HepG2 (cell line): ENCODE measurements around the gene ANLN. TPM values are rescaled to one million over a fixed set of nuclear protein-coding genes. Genes with fewer than 3 reads are reported as not detected.

Source experiments
- ASH2L ChIP-seq: fragments of 300-600, 200-600 bp; sonication (generic); IDR thresholded peaks from 2 replicates; pipeline ENCODE4 v1.7.0; 2017; ENCODE audit warnings: low read depth, mild to moderate bottlenecking, moderate library complexity, mixed read lengths, low read length; ENCODE audit not compliant: insufficient read length
- CCAR2 ChIP-seq: fragments of 200-400 bp; formaldehyde crosslinking; optimal IDR thresholded peaks from 2 replicates; pipeline ENCODE3; 2018; ENCODE audit warnings: low read depth, mild to moderate bottlenecking, low read length, moderate library complexity
- CENPX ChIP-seq: sonication (generic); formaldehyde crosslinking; IDR thresholded peaks from 2 replicates; pipeline ENCODE4 v1.9.0; 2021; ENCODE audit warnings: mild to moderate bottlenecking, missing genetic modification reagents, moderate library complexity
- KLF9 ChIP-seq: IDR thresholded peaks from 2 replicates; pipeline ENCODE4 v1.6.1; 2016; ENCODE audit warnings: low read depth
- MAFK ChIP-seq, 2 experiments: IDR thresholded peaks in 1 of 2; conservative IDR thresholded peaks in 1 of 2; 2 replicates each; pipeline ENCODE4 v1.6.1; 2011; ENCODE audit warnings: improper control_type of control experiment in 2 of 2, low read length in 2 of 2
- MIER3 ChIP-seq: IDR thresholded peaks from 2 replicates; pipeline ENCODE4 v1.6.1; 2016; ENCODE audit warnings: missing compliant biosample characterization, borderline replicate concordance
- NR2F1 ChIP-seq, 2 experiments: fragments of 450-650 bp in 1 of 2; formaldehyde crosslinking in 1 of 2; IDR thresholded peaks; 2 replicates each; pipeline versions ENCODE4 v1.5.0 to v1.6.1; 2016 to 2020; ENCODE audit warnings: mild to moderate bottlenecking in 1 of 2, missing compliant biosample characterization in 1 of 2, missing genetic modification reagents in 1 of 2, moderate library complexity in 1 of 2
- RAD51 ChIP-seq: fragments of 450-650 bp; IDR thresholded peaks from 2 replicates; pipeline ENCODE4 v1.6.1; 2016; ENCODE audit warnings: borderline replicate concordance
- SOX6 ChIP-seq, 2 experiments: fragments of 450-650 bp in 1 of 2; sonication (generic) in 1 of 2; formaldehyde crosslinking in 1 of 2; IDR thresholded peaks; 2 replicates each; pipeline versions ENCODE4 v1.4.0 to v1.6.1; 2017 to 2020; ENCODE audit warnings: antibody characterized with exemption in 1 of 2, mild to moderate bottlenecking in 1 of 2, missing genetic modification reagents in 1 of 2
- STAT5B ChIP-seq: sonication (generic); formaldehyde crosslinking; IDR thresholded peaks from 2 replicates; pipeline ENCODE4 v1.4.0; 2020; ENCODE audit warnings: missing genetic modification reagents
- TBL1XR1 ChIP-seq: fragments of 150-350 bp; IDR thresholded peaks from 2 replicates; pipeline ENCODE4 v1.6.1; 2014; ENCODE audit warnings: borderline replicate concordance, low read length; ENCODE audit not compliant: partially characterized antibody
- ZBTB8A ChIP-seq: sonication (generic); formaldehyde crosslinking; IDR thresholded peaks from 2 replicates; pipeline ENCODE4 v1.4.0; 2020; ENCODE audit warnings: mild to moderate bottlenecking, low read depth, missing genetic modification reagents, borderline replicate concordance
- ZFP41 ChIP-seq: sonication (generic); formaldehyde crosslinking; IDR thresholded peaks from 2 replicates; pipeline ENCODE4 v1.4.0; 2020; ENCODE audit warnings: mild to moderate bottlenecking, missing genetic modification reagents, borderline replicate concordance
- ZMAT3 ChIP-seq: sonication (generic); formaldehyde crosslinking; conservative IDR thresholded peaks from 2 replicates; pipeline ENCODE4 v1.7.0; 2021; ENCODE audit warnings: missing genetic modification reagents
- ZNF232 ChIP-seq: sonication (generic); formaldehyde crosslinking; IDR thresholded peaks from 2 replicates; pipeline ENCODE4 v1.4.0; 2020; ENCODE audit warnings: missing genetic modification reagents, borderline replicate concordance
- ZNF3 ChIP-seq: IDR thresholded peaks from 2 replicates; pipeline ENCODE4 v1.7.0; 2017; ENCODE audit warnings: inconsistent platforms
- ZNF331 ChIP-seq: sonication (generic); formaldehyde crosslinking; IDR thresholded peaks from 2 replicates; pipeline ENCODE4 v1.4.0; 2020; ENCODE audit warnings: missing genetic modification reagents
- ZNF562 ChIP-seq: sonication (generic); formaldehyde crosslinking; IDR thresholded peaks from 2 replicates; pipeline ENCODE4 v1.8.0; 2022; ENCODE audit warnings: missing genetic modification reagents, borderline replicate concordance
- ZNF607 ChIP-seq: sonication (generic); formaldehyde crosslinking; IDR thresholded peaks from 2 replicates; pipeline ENCODE4 v1.5.1; 2020; ENCODE audit warnings: missing genetic modification reagents, mild to moderate bottlenecking, borderline replicate concordance
- polyA plus RNA-seq, 8 experiments: library from polyadenylated mRNA; depleted of rRNA in 3 of 8; stranded (reverse) in 7 of 8; unstranded in 1 of 8; fragments of >200 nt; fragmentation: Illumina TruSeq in 4 of 8; extraction: Trizol in 4 of 8; gene quantifications; 2 replicates each; pipeline versions ENCODE4 v1.2.1 to v1.2.3, GENCODE V29; 2011 to 2016; ENCODE audit warnings: low read depth in 4 of 8, missing spikeins in 1 of 8, mixed read lengths in 1 of 8; ENCODE audit not compliant: insufficient read depth in 1 of 8
- total RNA-seq, 5 experiments: library from RNA; depleted of rRNA; stranded (reverse); fragments of >200 nt; fragmentation: Illumina TruSeq; extraction: Trizol; gene quantifications; 2 replicates each; pipeline ENCODE4 v1.2.3, GENCODE V29; 2016; ENCODE audit warnings: low read depth in 1 of 5
- TF ChIP-seq, protein P1 (sequence below): sonication (generic); formaldehyde crosslinking; IDR thresholded peaks from 2 replicates; pipeline ENCODE4 v1.4.0; 2020; ENCODE audit warnings: mild to moderate bottlenecking, missing genetic modification reagents
- TF ChIP-seq, protein P2 (sequence below): sonication (generic); formaldehyde crosslinking; IDR thresholded peaks from 2 replicates; pipeline ENCODE4 v1.4.0; 2020; ENCODE audit warnings: missing genetic modification reagents
- TF ChIP-seq, protein P3 (sequence below): sonication (generic); formaldehyde crosslinking; IDR thresholded peaks from 2 replicates; pipeline ENCODE4 v1.5.0; 2020; ENCODE audit warnings: missing genetic modification reagents
- TF ChIP-seq, protein P4 (sequence below): sonication (generic); formaldehyde crosslinking; IDR thresholded peaks from 2 replicates; pipeline ENCODE4 v1.4.0; 2020; ENCODE audit warnings: missing genetic modification reagents

The ANLN gene
- total and polyA plus RNA-seq, 2 of the 13 experiments (the other 11 are each of a cell fraction or from before 2014, with no cell fraction given), result 20.0 to 72.0 TPM

DNA sequence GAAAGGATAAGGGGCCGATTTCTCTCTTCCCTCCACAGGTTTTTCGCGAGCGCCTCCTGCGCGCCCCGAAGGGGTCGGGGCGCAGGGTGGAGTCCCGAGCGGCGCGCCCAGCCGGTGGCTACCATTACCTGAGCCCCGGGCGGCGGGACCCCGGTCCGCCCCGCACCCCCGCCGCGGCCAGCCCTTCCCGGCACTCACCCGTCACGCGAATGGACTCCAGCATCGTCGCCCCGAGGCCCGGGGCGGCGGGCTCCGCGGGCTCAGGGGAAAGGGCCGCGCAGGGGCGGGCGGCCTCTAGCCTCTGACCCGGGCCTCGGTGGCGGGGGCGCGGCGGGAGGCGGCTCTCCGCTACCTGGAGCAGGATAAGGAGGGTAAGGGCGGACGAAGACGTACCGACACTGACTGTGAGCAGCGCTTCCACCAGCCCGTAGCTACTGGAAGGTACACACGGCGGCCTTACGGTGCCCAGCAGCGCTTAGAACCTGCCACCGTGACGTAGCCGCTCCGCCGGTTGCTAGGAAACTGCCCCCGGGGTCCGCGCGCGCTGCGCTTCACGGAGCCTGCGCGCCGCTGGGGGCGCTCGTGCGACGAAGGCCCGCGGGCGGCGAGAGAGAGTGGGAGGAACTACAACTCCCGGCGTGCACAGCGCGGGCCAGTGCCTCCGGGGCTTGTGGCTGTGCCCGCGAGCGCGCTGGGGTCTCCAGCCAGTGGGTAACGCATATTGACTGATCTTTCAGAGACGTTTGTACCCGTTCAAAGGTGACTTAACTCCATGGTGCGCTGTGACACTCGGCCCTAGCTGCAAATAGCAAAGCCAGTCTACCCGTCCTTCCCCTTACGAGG lies 22.7 kb upstream of the ANLN start (continued):
- TF ChIP-seq, protein P1, sequence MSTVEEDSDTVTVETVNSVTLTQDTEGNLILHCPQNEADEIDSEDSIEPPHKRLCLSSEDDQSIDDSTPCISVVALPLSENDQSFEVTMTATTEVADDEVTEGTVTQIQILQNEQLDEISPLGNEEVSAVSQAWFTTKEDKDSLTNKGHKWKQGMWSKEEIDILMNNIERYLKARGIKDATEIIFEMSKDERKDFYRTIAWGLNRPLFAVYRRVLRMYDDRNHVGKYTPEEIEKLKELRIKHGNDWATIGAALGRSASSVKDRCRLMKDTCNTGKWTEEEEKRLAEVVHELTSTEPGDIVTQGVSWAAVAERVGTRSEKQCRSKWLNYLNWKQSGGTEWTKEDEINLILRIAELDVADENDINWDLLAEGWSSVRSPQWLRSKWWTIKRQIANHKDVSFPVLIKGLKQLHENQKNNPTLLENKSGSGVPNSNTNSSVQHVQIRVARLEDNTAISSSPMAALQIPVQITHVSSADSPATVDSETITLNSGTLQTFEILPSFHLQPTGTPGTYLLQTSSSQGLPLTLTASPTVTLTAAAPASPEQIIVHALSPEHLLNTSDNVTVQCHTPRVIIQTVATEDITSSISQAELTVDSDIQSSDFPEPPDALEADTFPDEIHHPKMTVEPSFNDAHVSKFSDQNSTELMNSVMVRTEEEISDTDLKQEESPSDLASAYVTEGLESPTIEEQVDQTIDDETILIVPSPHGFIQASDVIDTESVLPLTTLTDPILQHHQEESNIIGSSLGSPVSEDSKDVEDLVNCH, result no peak
- no peak for TF ChIP-seq ZNF3 (CRISPR knock-in tag)
- TF ChIP-seq ZFP41 (CRISPR knock-in tag), result no peak
- TF ChIP-seq ZNF562 (CRISPR knock-in tag), result no peak
- no peak for TF ChIP-seq SOX6 (IDR thresholded peaks at IDR 0.05)
- peak; percentile 75 for TF ChIP-seq SOX6 (CRISPR knock-in tag; IDR thresholded peaks at IDR 0.05)
- no peak for TF ChIP-seq MAFK (conservative IDR thresholded peaks at IDR 0.05 in 1 of 2, IDR thresholded peaks at IDR 0.05 in 1 of 2; ENCODE audit: low read length in 2 of 2)
- 0 out of 2 replicates have a peak, but pooled peaks have one; percentile 62 for TF ChIP-seq ZNF232 (CRISPR knock-in tag)
- TF ChIP-seq, protein P2, sequence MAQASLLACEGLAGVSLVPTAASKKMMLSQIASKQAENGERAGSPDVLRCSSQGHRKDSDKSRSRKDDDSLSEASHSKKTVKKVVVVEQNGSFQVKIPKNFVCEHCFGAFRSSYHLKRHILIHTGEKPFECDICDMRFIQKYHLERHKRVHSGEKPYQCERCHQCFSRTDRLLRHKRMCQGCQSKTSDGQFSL (CRISPR knock-in tag), result no peak
- no peak for TF ChIP-seq ZBTB8A (CRISPR knock-in tag)
- TF ChIP-seq, protein P3, sequence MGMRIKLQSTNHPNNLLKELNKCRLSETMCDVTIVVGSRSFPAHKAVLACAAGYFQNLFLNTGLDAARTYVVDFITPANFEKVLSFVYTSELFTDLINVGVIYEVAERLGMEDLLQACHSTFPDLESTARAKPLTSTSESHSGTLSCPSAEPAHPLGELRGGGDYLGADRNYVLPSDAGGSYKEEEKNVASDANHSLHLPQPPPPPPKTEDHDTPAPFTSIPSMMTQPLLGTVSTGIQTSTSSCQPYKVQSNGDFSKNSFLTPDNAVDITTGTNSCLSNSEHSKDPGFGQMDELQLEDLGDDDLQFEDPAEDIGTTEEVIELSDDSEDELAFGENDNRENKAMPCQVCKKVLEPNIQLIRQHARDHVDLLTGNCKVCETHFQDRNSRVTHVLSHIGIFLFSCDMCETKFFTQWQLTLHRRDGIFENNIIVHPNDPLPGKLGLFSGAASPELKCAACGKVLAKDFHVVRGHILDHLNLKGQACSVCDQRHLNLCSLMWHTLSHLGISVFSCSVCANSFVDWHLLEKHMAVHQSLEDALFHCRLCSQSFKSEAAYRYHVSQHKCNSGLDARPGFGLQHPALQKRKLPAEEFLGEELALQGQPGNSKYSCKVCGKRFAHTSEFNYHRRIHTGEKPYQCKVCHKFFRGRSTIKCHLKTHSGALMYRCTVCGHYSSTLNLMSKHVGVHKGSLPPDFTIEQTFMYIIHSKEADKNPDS (CRISPR knock-in tag), result 0 out of 2 replicates have a peak, but pooled peaks have one; percentile 59
- TF ChIP-seq MIER3 (CRISPR knock-in tag), result no peak
- no peak for TF ChIP-seq CCAR2
- no peak for TF ChIP-seq RAD51
- no peak for TF ChIP-seq ZNF607 (CRISPR knock-in tag)
- no peak for TF ChIP-seq NR2F1 (CRISPR knock-in tag; IDR thresholded peaks at IDR 0.05)
- peak; percentile 41 for TF ChIP-seq TBL1XR1
- TF ChIP-seq ASH2L, result peak; percentile 83
- TF ChIP-seq KLF9 (CRISPR knock-in tag), result no peak
- TF ChIP-seq ZNF331, result peak; percentile 76; the same call in 1 of the 2 replicates
- no peak for TF ChIP-seq CENPX (CRISPR knock-in tag)
- no peak for TF ChIP-seq STAT5B (CRISPR knock-in tag)
- TF ChIP-seq, protein P4, sequence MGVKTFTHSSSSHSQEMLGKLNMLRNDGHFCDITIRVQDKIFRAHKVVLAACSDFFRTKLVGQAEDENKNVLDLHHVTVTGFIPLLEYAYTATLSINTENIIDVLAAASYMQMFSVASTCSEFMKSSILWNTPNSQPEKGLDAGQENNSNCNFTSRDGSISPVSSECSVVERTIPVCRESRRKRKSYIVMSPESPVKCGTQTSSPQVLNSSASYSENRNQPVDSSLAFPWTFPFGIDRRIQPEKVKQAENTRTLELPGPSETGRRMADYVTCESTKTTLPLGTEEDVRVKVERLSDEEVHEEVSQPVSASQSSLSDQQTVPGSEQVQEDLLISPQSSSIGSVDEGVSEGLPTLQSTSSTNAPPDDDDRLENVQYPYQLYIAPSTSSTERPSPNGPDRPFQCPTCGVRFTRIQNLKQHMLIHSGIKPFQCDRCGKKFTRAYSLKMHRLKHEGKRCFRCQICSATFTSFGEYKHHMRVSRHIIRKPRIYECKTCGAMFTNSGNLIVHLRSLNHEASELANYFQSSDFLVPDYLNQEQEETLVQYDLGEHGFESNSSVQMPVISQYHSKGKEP (CRISPR knock-in tag), result no peak
- TF ChIP-seq ZMAT3, result no peak
